WTC11 (cell line): ENCODE results near the gene NEK5. TPM values are rescaled to one million over a fixed set of nuclear protein-coding genes. Genes with fewer than 3 reads are reported as not detected.

Experiments
- ATAC-seq: fragments of 200-7000 bp; cut with Tn5 transposase; 2 replicates; pipeline ENCODE4 v1.10.0; 2021; ENCODE audit warnings: mild to moderate bottlenecking, moderate library complexity
- CTCF ChIA-PET: fragments of 300-600 bp; sonication (Branson Sonifier 250); formaldehyde crosslinking; loops from one replicate; lab custom pipeline; 2021; ENCODE audit warnings: antibody characterized with exemption; lab: Charles Lee
- POLR2A ChIA-PET: fragments of 350-600 bp; sonication (Branson Sonifier 250); formaldehyde crosslinking; loops from one replicate; lab custom pipeline; 2021; ENCODE audit warnings: antibody characterized with exemption; lab: Charles Lee
- DNase-seq: peaks from one replicate; pipeline ENCODE4 v3.0.0; 2021; ENCODE audit warnings: low spot score
- H3K27ac Mint-ChIP-seq: 2 replicates; pipeline ENCODE4 v1.8.0; 2021; ENCODE audit warnings: mixed read lengths
- H3K27me3 Mint-ChIP-seq: 2 replicates; pipeline ENCODE4 v1.8.0; 2021; ENCODE audit warnings: low read depth, mild to moderate bottlenecking, moderate library complexity, mixed read lengths
- H3K36me3 Mint-ChIP-seq: 2 replicates; pipeline ENCODE4 v1.8.0; 2021; ENCODE audit warnings: mixed read lengths
- H3K4me1 Mint-ChIP-seq: 2 replicates; pipeline ENCODE4 v1.8.0; 2022; ENCODE audit warnings: mixed read lengths
- H3K4me3 Mint-ChIP-seq: 2 replicates; pipeline ENCODE4 v1.8.0; 2021; ENCODE audit warnings: mild to moderate bottlenecking, moderate library complexity, mixed read lengths
- H3K9me3 Mint-ChIP-seq: 2 replicates; pipeline ENCODE4 v1.8.0; 2021; ENCODE audit warnings: mixed read lengths
- AR ChIP-seq: fragments of 250-450 bp; sonication (Bioruptor Pico); IDR thresholded peaks from 2 replicates; pipeline ENCODE4 v1.9.0; 2021; ENCODE audit warnings: mild to moderate bottlenecking
- CREM ChIP-seq: sonication (generic); formaldehyde crosslinking; IDR thresholded peaks from 2 replicates; pipeline ENCODE4 v1.8.1; 2022; ENCODE audit warnings: mild to moderate bottlenecking, missing genetic modification reagents, moderate library complexity
- EMX1 ChIP-seq: fragments of 250-450 bp; sonication (Bioruptor Pico); IDR thresholded peaks from 2 replicates; pipeline ENCODE4 v1.8.0; 2021; ENCODE audit warnings: mild to moderate bottlenecking
- ETV6 ChIP-seq: sonication (generic); formaldehyde crosslinking; IDR thresholded peaks from 2 replicates; pipeline ENCODE4 v1.8.1; 2022; ENCODE audit warnings: mild to moderate bottlenecking, missing genetic modification reagents
- FOXP1 ChIP-seq: sonication (generic); formaldehyde crosslinking; IDR thresholded peaks from 2 replicates; pipeline ENCODE4 v1.8.0; 2022; ENCODE audit warnings: missing genetic modification reagents, mild to moderate bottlenecking, moderate library complexity, borderline replicate concordance
- GRHL2 ChIP-seq: fragments of 250-450 bp; sonication (Bioruptor Pico); IDR thresholded peaks from 2 replicates; pipeline ENCODE4 v1.8.0; 2022; ENCODE audit warnings: mild to moderate bottlenecking, moderate library complexity; ENCODE audit not compliant: insufficient replicate concordance, severe bottlenecking
- IRF2 ChIP-seq: sonication (generic); formaldehyde crosslinking; IDR thresholded peaks from 2 replicates; pipeline ENCODE4 v1.8.0; 2022; ENCODE audit warnings: low read depth, missing genetic modification reagents, borderline replicate concordance
- JAZF1 ChIP-seq: fragments of 250-450 bp; sonication (Bioruptor Pico); IDR thresholded peaks from 2 replicates; pipeline ENCODE4 v1.9.0; 2021; ENCODE audit warnings: moderate library complexity, mild to moderate bottlenecking, inconsistent platforms
- JUN ChIP-seq: sonication (generic); formaldehyde crosslinking; IDR thresholded peaks from 2 replicates; pipeline ENCODE4 v1.8.0; 2023; ENCODE audit warnings: mild to moderate bottlenecking, missing genetic modification reagents
- SMAD3 ChIP-seq: sonication (generic); formaldehyde crosslinking; IDR thresholded peaks from 2 replicates; pipeline ENCODE4 v1.8.0; 2022; ENCODE audit warnings: missing genetic modification reagents, mild to moderate bottlenecking, borderline replicate concordance
- ZNF121 ChIP-seq: sonication (generic); formaldehyde crosslinking; IDR thresholded peaks from 2 replicates; pipeline ENCODE4 v1.8.0; 2023; ENCODE audit warnings: missing genetic modification reagents
- ZNF396 ChIP-seq: fragments of 250-450 bp; sonication (Bioruptor Pico); IDR thresholded peaks from 2 replicates; pipeline ENCODE4 v1.8.0; 2021; ENCODE audit warnings: mild to moderate bottlenecking, moderate library complexity, borderline replicate concordance
- ZNF532 ChIP-seq: fragments of 250-450 bp; sonication (Bioruptor Pico); IDR thresholded peaks from 2 replicates; pipeline ENCODE4 v1.9.0; 2021; ENCODE audit warnings: mild to moderate bottlenecking, borderline replicate concordance
- total RNA-seq: library from RNA; stranded (reverse); gene quantifications from 3 replicates; pipeline ENCODE4 v1.2.3, GENCODE V29; 2021
- TF ChIP-seq, protein P1 (sequence below): fragments of 250-450 bp; sonication (Bioruptor Pico); IDR thresholded peaks from 2 replicates; pipeline ENCODE4 v1.9.0; 2021; ENCODE audit warnings: moderate library complexity, mild to moderate bottlenecking, inconsistent platforms, borderline replicate concordance
- TF ChIP-seq, protein P2 (sequence below): sonication (generic); formaldehyde crosslinking; IDR thresholded peaks from 2 replicates; pipeline ENCODE4 v1.8.0; 2022; ENCODE audit warnings: mild to moderate bottlenecking, missing genetic modification reagents
- TF ChIP-seq, protein P3 (sequence below): sonication (generic); formaldehyde crosslinking; IDR thresholded peaks from 2 replicates; pipeline ENCODE4 v1.8.1; 2023; ENCODE audit warnings: mild to moderate bottlenecking, missing genetic modification reagents, borderline replicate concordance

The NEK5 gene
- total RNA-seq, 1 experiment from 2014 or later = 0.55 TPM

DNA sequence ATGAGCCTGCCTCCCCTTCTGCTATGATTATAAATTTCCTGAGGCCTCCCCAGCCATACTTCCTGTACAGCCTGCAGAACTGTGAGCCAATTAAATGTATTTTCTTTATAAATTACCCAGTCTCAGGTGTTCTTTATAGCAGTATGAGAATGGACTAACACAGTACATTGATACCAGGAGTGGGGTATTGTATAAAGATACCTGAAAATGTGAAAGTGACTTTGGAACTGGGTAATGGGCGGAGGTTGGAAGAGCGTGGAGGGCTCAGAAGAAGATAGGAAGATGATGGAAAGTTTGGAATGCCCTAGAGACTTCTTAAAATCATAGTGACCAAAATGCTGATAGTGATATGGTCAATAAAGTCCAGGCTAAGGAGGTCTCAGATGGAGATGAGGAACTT lies 32.8 kb downstream of the NEK5 start (continued):
- TF ChIP-seq FOXP1 (CRISPR knock-in tag) = no peak
- TF ChIP-seq, all 79 proteins: peak for 0

DNA sequence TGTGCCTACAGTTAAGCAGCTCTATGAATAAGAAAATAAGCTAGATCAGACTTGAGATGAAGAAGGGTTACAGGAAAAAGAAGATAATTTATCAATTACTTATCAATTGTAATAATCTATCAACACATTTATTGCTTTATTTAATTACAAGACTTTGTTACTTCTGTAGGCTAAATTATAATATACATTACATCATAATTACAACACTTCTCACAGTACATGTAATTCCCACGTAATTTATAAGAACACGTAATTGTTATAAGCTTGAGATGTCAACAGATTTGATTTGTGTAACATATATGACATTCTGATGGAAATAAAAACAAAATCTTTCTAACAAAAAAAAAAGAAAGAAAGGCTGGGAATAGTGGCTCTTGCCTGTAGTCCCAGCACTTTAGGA lies 36.8 kb downstream of the NEK5 start:
- CTCF ChIA-PET = no interaction called here
- Mint-ChIP-seq H3K27ac (no peak overlapping the region), H3K27me3 (no peaks in the 10 kb centered on the region), H3K36me3 (peaks cover 6% of the 10 kb centered on the region), H3K4me1 (no peaks in the 10 kb centered on the region), H3K4me3 (no peak overlapping the region), H3K9me3 (peaks cover 10% of the 10 kb centered on the region)
- TF ChIP-seq, protein P1, sequence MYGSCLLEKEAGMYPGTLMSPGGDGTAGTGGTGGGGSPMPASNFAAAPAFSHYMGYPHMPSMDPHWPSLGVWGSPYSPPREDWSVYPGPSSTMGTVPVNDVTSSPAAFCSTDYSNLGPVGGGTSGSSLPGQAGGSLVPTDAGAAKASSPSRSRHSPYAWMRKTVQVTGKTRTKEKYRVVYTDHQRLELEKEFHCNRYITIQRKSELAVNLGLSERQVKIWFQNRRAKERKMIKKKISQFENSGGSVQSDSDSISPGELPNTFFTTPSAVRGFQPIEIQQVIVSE = no peak
- TF ChIP-seq JUN (CRISPR knock-in tag) (no peak), ZNF532 (CRISPR knock-in tag) (no peak)
- no peak for ATAC-seq
- POLR2A ChIA-PET = no interaction called here
- DNase-seq = no peak

DNA sequence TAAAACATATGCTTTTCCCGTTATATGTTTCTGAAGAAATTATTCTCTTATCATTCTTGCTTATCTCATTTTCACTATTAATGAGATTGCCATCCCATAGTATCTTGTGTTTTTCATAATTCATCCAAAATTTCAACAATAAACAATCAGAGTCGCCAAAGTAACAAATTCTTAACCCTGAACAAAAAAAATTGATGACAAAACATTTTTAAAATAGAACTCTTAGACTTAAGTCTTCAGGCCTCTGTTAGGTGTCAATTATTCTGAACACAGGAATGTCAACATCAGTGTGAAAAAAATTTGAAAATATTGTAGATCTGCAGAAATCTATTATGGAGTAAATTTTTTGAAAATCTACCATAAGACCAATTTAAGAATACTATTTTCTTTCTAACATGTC lies 37.4 kb downstream of the NEK5 start:
- H3K9me3 Mint-ChIP-seq = peaks cover 9% of the 10 kb centered on the region
- ChIA-PET CTCF (no interaction called here), POLR2A (no interaction called here)
- H3K4me3 Mint-ChIP-seq = no peak overlapping the region
- H3K27me3 Mint-ChIP-seq = no peaks in the 10 kb centered on the region; the same call in 1 of the 2 replicates
- ATAC-seq (no peak), DNase-seq (no peak)
- peaks cover 6% of the 10 kb centered on the region for H3K36me3 Mint-ChIP-seq
- no peak for TF ChIP-seq ZNF396 (CRISPR knock-in tag)
- no peak for TF ChIP-seq JUN (CRISPR knock-in tag)
- TF ChIP-seq, protein P2, sequence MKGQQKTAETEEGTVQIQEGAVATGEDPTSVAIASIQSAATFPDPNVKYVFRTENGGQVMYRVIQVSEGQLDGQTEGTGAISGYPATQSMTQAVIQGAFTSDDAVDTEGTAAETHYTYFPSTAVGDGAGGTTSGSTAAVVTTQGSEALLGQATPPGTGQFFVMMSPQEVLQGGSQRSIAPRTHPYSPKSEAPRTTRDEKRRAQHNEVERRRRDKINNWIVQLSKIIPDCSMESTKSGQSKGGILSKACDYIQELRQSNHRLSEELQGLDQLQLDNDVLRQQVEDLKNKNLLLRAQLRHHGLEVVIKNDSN (CRISPR knock-in tag) = no peak
- TF ChIP-seq, protein P3, sequence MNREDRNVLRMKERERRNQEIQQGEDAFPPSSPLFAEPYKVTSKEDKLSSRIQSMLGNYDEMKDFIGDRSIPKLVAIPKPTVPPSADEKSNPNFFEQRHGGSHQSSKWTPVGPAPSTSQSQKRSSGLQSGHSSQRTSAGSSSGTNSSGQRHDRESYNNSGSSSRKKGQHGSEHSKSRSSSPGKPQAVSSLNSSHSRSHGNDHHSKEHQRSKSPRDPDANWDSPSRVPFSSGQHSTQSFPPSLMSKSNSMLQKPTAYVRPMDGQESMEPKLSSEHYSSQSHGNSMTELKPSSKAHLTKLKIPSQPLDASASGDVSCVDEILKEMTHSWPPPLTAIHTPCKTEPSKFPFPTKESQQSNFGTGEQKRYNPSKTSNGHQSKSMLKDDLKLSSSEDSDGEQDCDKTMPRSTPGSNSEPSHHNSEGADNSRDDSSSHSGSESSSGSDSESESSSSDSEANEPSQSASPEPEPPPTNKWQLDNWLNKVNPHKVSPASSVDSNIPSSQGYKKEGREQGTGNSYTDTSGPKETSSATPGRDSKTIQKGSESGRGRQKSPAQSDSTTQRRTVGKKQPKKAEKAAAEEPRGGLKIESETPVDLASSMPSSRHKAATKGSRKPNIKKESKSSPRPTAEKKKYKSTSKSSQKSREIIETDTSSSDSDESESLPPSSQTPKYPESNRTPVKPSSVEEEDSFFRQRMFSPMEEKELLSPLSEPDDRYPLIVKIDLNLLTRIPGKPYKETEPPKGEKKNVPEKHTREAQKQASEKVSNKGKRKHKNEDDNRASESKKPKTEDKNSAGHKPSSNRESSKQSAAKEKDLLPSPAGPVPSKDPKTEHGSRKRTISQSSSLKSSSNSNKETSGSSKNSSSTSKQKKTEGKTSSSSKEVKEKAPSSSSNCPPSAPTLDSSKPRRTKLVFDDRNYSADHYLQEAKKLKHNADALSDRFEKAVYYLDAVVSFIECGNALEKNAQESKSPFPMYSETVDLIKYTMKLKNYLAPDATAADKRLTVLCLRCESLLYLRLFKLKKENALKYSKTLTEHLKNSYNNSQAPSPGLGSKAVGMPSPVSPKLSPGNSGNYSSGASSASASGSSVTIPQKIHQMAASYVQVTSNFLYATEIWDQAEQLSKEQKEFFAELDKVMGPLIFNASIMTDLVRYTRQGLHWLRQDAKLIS = no peak
- no peak overlapping the region for H3K27ac Mint-ChIP-seq
- no peaks in the 10 kb centered on the region for H3K4me1 Mint-ChIP-seq

DNA sequence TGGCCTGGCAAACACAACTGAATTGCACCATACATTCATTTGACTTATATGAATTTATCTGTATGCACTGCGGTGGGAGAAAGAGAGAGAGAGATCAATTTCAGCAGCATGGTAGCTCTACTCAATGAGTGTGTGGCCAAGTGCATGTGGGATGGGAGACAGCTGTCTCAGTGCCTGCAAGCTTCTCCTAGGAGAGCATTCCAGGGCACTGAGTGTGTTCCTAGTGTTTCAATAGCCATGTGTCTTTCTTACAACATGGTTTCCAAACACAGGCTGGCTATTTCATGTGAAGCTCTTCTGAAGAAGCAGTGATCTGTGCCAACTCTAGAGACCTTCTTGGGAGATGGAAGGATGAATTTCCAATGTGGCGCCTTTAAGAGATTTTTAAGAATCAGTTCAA lies 43.5 kb downstream of the NEK5 start:
- no peak for ATAC-seq
- no peak overlapping the region for H3K27ac Mint-ChIP-seq
- no peak for DNase-seq
- H3K27me3 Mint-ChIP-seq = no peaks in the 10 kb centered on the region; the same call in 1 of the 2 replicates
- H3K4me1 Mint-ChIP-seq = no peaks in the 10 kb centered on the region
- POLR2A ChIA-PET = interaction anchor here (1.0 kb wide), 1 partner anchor 86 kb away, joined by 3 read pairs; no protein-coding TSS in a partner anchor
- H3K4me3 Mint-ChIP-seq = no peak overlapping the region
- H3K36me3 Mint-ChIP-seq = no peaks in the 10 kb centered on the region
- CTCF ChIA-PET = interaction anchor here (0.7 kb wide), 1 partner anchor 43 kb away, joined by 3 read pairs; the partner anchor contains the start of gene NEK5
- H3K9me3 Mint-ChIP-seq = no peaks in the 10 kb centered on the region
- TF ChIP-seq AR (CRISPR knock-in tag) = no peak
- TF ChIP-seq CREM (CRISPR knock-in tag) = no peak
- TF ChIP-seq IRF2 (CRISPR knock-in tag) = no peak
- TF ChIP-seq JAZF1 = no peak
- no peak for TF ChIP-seq EMX1 (CRISPR knock-in tag)
- TF ChIP-seq, protein P1 = no peak
- TF ChIP-seq GRHL2 (CRISPR knock-in tag) = no peak
- TF ChIP-seq SMAD3 (CRISPR knock-in tag) = no peak
- no peak for TF ChIP-seq ZNF121
- TF ChIP-seq ETV6 (CRISPR knock-in tag) = no peak
